HG02763 (cell line): ENCODE data around the gene MAN2C1.
A peak's percentile ranks its signal among the peaks of the same experiment; 100 is the strongest.
"Not testable (repeated sequence)": the region's sequence is repeated elsewhere in the genome, so short reads cannot be mapped to it uniquely, and the experiment has no call there.

Experiments used
- ATAC-seq: cut with Tn5 transposase; IDR thresholded peaks from one replicate; pipeline ENCODE4 v1.9.1; 2021; ENCODE audit warnings: mild to moderate bottlenecking, moderate library complexity; ENCODE audit not compliant: unreplicated experiment

The MAN2C1 gene

GRCh38 chr15:75347222-75348033 is 21.0 kb downstream of the MAN2C1 start:
- ATAC-seq: peak; percentile 56

GRCh38 chr15:75346796-75347221 is 21.6 kb downstream of the MAN2C1 start, which contains the start of gene NEIL1:
Gene NEIL1 (plus strand): TSS chr15:75347039. CDS start chr15:75348906, 1,867 bp downstream.
- peak; percentile 5 for ATAC-seq

GRCh38 chr15:75343953-75344352 is 24.5 kb downstream of the MAN2C1 start:
- not testable (repeated sequence) for ATAC-seq

GRCh38 chr15:75342221-75342620 is 26.2 kb downstream of the MAN2C1 start:
- ATAC-seq: no peak

GRCh38 chr15:75339531-75340240 is 28.7 kb downstream of the MAN2C1 start:
- ATAC-seq: no peak

- ATAC-seq: no peak
Observed at GRCh38 chr15:75338661-75339240, 29.7 kb downstream of the MAN2C1 start.

GRCh38 chr15:75335705-75336355 is 32.6 kb downstream of the MAN2C1 start, which contains the start of gene COMMD4:
Gene COMMD4 (plus strand): TSS chr15:75336063. CDS start chr15:75336090, 27 bp downstream.
- ATAC-seq: no peak

- ATAC-seq: no peak
Observed at GRCh38 chr15:75335313-75335704, 33.1 kb downstream of the MAN2C1 start.

- ATAC-seq: not testable (repeated sequence)
Observed at GRCh38 chr15:75333654-75334419, 34.6 kb downstream of the MAN2C1 start.

GRCh38 chr15:75332093-75332492 is 36.3 kb downstream of the MAN2C1 start:
- not testable (repeated sequence) for ATAC-seq

GRCh38 chr15:75329571-75329970 is 38.8 kb downstream of the MAN2C1 start:
- ATAC-seq: no peak

GRCh38 chr15:75328493-75329314 is 39.7 kb downstream of the MAN2C1 start:
- no peak for ATAC-seq

GRCh38 chr15:75327491-75327890 is 40.9 kb downstream of the MAN2C1 start:
- no peak for ATAC-seq

- no peak for ATAC-seq
Observed at GRCh38 chr15:75327005-75327404, 41.4 kb downstream of the MAN2C1 start.

GRCh38 chr15:75325922-75326321 is 42.5 kb downstream of the MAN2C1 start:
- no peak for ATAC-seq

GRCh38 chr15:75321711-75322110 is 46.7 kb downstream of the MAN2C1 start:
- ATAC-seq: no peak

GRCh38 chr15:75319231-75319897 is 49.0 kb downstream of the MAN2C1 start:
- ATAC-seq: not testable (repeated sequence)

- ATAC-seq: no peak
Observed at GRCh38 chr15:75314552-75315290, 53.7 kb downstream of the MAN2C1 start.
